ENCODE measurements around the gene MARK1.

The MARK1 gene

GRCh38 chr1:220497220-220497947 lies 30.6 kb upstream of the MARK1 start:
- Histone ChIP-seq H3K4me1 (ENCODE audit: insufficient read depth, low read length) (no peaks in the 10 kb centered on the region), H4K20me1 (ENCODE audit: insufficient read depth, low read length) (no peaks in the 10 kb centered on the region), H3K27ac (ENCODE audit: low read length) (no peak overlapping the region), H2AFZ (ENCODE audit: low read depth, low read length) (no peak overlapping the region), H3K9me3 (ENCODE audit: insufficient read depth, low read length, severe bottlenecking) (no peaks in the 10 kb centered on the region), H3K79me2 (ENCODE audit: insufficient read depth, low read length) (no peaks in the 10 kb centered on the region), H3K27me3 (ENCODE audit: insufficient read depth, low read length, poor library complexity) (no peaks in the 10 kb centered on the region), H3K4me2 (ENCODE audit: insufficient read depth, low read length) (no peak overlapping the region), H3K4me3 (ENCODE audit: low read depth in 1 of 2, low read length in 2 of 2) (no peak overlapping the region), H3K9ac (ENCODE audit: low read depth, low read length) (no peak overlapping the region), H3K36me3 (ENCODE audit: insufficient read depth, low read length) (no peaks in the 10 kb centered on the region)
- ATAC-seq (ENCODE audit: insufficient read depth, low read depth) (no peak), DNase-seq (no peak)
- TF ChIP-seq CTCF (IDR thresholded peaks at IDR 0.05; ENCODE audit: borderline replicate concordance, extremely low read depth, low read length, poor library complexity, severe bottlenecking) (no peak), EZH2 (IDR thresholded peaks at IDR 0.05; ENCODE audit: borderline replicate concordance, low read depth, low read length, severe bottlenecking) (no peak)

GRCh38 chr1:220498188-220498587 lies 29.7 kb upstream of the MARK1 start:
- Histone ChIP-seq H3K9ac (ENCODE audit: low read depth, low read length) (no peak overlapping the region), H3K27ac (ENCODE audit: low read length) (no peak overlapping the region), H3K4me1 (ENCODE audit: insufficient read depth, low read length) (no peaks in the 10 kb centered on the region), H3K27me3 (ENCODE audit: insufficient read depth, low read length, poor library complexity) (no peaks in the 10 kb centered on the region), H4K20me1 (ENCODE audit: insufficient read depth, low read length) (no peaks in the 10 kb centered on the region), H3K4me3 (ENCODE audit: low read depth in 1 of 2, low read length in 2 of 2) (no peak overlapping the region), H3K79me2 (ENCODE audit: insufficient read depth, low read length) (no peaks in the 10 kb centered on the region), H3K4me2 (ENCODE audit: insufficient read depth, low read length) (no peak overlapping the region), H2AFZ (ENCODE audit: low read depth, low read length) (no peak overlapping the region), H3K36me3 (ENCODE audit: insufficient read depth, low read length) (no peaks in the 10 kb centered on the region), H3K9me3 (ENCODE audit: insufficient read depth, low read length, severe bottlenecking) (no peaks in the 10 kb centered on the region)
- ATAC-seq (ENCODE audit: insufficient read depth, low read depth) (no peak), DNase-seq (no peak)
- TF ChIP-seq EZH2 (IDR thresholded peaks at IDR 0.05; ENCODE audit: borderline replicate concordance, low read depth, low read length, severe bottlenecking) (no peak), CTCF (IDR thresholded peaks at IDR 0.05; ENCODE audit: borderline replicate concordance, extremely low read depth, low read length, poor library complexity, severe bottlenecking) (no peak)

- no peaks in the 10 kb centered on the region for H4K20me1 ChIP-seq (ENCODE audit: insufficient read depth, low read length)
- H3K4me2 ChIP-seq (ENCODE audit: insufficient read depth, low read length): no peak overlapping the region
- H3K79me2 ChIP-seq (ENCODE audit: insufficient read depth, low read length): no peaks in the 10 kb centered on the region
- H3K9me3 ChIP-seq (ENCODE audit: insufficient read depth, low read length, severe bottlenecking): no peaks in the 10 kb centered on the region
- H3K27ac ChIP-seq (ENCODE audit: low read length): no peak overlapping the region
- no peaks in the 10 kb centered on the region for H3K4me1 ChIP-seq (ENCODE audit: insufficient read depth, low read length)
- H2AFZ ChIP-seq (ENCODE audit: low read depth, low read length): no peak overlapping the region
- H3K27me3 ChIP-seq (ENCODE audit: insufficient read depth, low read length, poor library complexity): no peaks in the 10 kb centered on the region
- TF ChIP-seq EZH2 (IDR thresholded peaks at IDR 0.05; ENCODE audit: borderline replicate concordance, low read depth, low read length, severe bottlenecking) (no peak), CTCF (IDR thresholded peaks at IDR 0.05; ENCODE audit: borderline replicate concordance, extremely low read depth, low read length, poor library complexity, severe bottlenecking) (no peak)
- H3K36me3 ChIP-seq (ENCODE audit: insufficient read depth, low read length): no peaks in the 10 kb centered on the region
- ATAC-seq (ENCODE audit: insufficient read depth, low read depth) (no peak), DNase-seq (no peak)
- H3K9ac ChIP-seq (ENCODE audit: low read depth, low read length): no peak overlapping the region
- H3K4me3 ChIP-seq (ENCODE audit: low read depth in 1 of 2, low read length in 2 of 2): no peak overlapping the region
Measured at GRCh38 chr1:220500372-220500771, 27.6 kb upstream of the MARK1 start.

Data from DND-41 (cell line).